ENCODE measurements around the gene CD180.

Gene CD180

DNA sequence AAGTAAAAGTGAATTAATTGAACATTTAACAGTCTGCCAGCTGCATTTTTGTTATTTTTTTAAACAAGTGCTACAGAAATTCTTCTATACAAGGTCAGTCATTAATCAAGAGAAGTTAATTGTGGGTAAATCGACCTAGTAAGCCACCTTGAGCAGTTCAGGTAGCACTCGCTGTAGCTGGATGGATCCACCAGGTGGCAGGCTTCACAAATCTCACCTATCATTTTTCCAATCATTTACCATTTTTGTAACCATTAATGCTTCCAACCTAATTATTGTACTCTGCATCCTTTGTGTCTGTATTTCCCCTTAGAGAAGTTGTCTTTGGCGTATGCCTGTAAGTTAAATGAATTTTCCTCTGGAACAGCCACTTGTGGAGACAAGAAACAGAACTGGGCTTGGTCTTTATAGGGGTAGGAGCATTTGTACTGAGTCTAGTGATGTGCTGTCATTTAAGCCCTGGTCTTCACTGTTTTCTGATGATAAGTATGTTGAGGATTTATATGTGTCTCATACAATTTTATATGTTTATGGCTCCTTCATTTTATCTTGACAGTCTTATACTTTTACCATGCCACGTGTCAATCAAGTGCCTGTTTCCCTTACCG lies 39.5 kb downstream of the CD180 start:
- no peak for DNase-seq

DNA sequence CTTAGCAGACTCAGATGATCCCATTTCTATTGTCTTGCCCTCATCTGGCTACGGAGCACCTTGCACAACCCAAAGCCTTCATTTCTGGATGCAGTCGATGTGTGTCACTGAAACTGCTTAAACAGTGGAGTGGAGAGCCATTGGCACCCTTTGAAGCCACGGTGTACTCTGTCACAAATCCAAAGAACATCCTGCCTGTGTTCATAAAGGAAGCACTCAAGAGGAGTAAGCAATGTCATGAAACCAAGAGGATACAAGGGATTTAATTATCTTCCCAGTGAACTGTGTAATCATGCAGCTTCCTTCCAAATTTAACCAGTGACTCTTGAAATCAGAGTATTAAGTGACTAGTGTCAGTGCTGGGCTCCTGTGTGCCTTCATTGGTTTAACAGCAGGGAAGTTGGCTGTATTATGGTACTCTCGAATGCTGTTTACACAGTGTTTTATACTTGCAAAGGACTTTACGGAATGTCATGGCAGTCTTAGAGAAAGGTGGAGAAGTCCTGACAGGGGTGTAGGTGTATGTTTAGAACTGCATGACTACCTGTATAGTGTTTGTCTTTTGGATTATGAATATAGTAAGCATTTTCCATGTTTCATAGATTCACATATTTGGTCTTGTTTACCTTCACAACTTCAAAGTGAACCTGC lies 41.9 kb downstream of the CD180 start:
- DNase-seq: no peak

DNA sequence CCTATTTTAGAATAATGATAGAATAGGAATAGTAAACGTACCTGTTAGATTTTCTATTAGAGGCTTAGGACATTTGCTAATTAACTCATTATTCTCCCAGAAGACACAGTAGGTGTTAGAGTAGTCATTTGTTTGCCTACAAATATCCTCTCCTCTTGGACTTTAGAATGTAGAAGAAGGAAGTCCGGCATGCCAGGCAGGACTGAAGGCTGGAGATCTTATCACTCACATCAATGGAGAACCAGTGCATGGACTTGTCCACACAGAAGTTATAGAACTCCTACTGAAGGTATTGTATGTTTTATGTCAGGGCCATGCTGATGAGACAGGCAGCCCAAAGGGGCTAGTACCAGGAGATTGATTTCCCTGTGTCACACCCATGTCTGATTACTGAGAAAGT lies 43.3 kb downstream of the CD180 start:
- DNase-seq: no peak

DNA sequence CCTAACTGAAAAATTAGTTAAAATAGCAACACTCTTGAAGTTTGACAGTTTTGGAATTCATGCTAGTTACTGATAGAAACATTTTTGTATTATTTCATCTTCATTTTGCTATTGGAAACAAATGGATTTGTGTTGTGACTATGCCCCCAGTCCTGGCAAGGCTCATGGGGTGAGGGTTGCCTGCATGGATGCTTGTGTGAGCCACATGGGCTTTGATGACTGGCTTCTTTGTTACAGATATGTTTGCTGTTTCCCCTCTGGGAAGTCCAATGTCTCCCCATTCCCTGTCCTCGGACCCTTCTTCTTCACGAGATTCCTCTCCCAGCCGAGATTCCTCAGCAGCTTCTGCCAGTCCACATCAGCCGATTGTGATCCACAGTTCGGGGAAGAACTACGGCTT lies 44.2 kb downstream of the CD180 start:
- no peak for DNase-seq

DNA sequence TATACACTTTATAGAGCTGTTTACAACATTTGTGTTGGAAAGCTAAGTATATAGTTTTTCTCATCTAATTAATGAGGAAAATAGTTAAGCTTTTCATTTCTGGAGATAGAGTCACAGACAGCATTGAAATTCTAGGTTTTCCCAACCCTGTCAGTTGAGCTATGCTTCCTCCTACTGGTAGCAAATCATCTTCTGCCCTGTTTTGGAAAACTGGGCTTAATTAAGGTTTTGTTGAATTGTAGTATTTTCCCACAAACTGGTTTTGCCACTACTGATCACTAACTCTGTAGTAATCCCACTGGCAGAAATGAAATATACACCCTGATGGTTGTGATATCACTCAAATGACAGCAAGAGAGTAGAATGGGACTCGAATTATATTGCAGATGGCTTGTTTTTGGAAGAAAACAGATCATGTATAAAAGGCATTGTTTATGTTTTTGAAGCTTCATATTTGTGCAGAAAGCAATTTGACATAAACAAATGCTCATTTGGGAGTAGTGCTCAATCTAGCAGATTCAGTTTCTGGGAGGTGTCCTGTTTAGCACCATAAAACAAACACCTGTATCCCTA lies 46.6 kb downstream of the CD180 start:
- DNase-seq: no peak

DNA sequence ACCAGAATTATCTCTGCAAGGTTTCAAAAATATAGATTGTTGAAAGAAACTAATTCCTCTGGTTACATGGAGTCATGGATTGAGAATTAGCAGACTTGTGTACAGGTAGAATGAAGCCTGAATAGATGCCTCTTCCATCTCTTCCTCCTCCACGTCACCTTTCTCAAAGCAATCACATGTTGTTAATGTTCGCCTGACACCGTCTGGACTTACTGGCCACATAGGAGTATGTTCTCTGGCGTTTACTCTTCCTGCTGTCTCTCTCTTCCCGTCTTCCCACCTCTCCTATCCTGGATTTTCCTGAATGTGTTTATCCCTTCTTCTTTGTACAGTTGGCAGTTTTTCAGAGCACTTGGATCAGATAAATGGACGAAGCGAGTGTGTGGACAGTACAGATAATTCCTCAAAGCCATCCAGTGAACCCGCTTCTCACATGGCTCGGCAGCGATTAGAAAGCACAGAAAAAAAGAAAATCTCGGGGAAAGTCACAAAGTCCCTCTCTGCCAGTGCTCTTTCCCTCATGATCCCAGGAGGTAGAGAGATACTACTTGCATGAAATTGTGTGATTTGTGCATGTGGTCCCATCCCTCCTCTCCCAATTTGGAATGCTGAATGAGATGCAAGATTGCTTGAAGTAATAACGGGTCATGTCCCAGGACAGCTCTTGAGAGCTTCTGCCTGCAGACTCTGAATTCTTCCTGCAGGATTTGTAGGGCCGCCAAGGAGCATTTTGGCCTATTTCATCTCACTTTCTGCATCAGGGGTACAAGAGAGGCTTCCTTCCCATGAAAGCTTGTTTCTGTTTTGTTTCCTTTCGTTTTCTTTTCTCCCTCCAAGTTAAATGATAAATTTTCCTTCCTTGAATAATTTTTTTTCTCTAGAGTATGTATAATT lies 47.3 kb downstream of the CD180 start:
- no peak for DNase-seq

DNA sequence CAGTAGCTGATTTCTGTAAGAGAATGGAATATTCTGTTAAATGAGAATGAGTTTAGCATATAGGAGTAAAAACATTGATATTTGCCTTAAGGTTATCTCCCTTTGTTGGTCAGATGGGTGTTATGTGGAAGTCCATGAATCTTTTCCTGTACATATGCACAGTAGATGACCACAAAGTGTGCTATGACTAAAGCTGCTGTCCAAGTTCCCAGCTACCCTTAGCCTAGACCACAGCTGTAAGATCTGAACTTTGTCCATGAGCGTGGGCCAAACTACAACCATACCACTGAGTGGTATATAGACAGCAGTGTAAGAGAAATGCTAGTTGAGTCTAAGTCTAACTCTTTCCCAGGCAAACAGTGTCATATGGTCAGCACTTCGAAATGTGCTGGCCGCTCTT lies 48.8 kb downstream of the CD180 start:
- DNase-seq: no peak

DNA sequence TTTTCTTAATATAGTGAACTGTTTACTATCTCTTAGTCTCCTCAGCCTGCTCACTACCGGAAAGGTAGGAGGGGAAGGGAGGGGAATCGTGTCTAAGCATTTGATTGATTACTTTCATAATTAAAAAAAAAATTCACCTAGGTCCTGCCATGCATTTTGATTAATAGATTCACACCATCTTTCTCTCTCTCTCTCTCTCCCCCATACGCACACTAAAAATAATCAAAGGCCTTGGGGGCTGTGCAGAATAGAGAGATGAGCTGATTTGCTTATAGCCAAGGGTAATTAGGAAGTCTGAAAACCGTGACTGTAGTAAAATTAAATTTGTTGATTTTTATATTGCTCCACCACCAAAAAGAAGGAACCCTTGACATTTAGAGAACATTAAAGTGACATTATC lies 49.6 kb downstream of the CD180 start:
- no peak for DNase-seq

DNA sequence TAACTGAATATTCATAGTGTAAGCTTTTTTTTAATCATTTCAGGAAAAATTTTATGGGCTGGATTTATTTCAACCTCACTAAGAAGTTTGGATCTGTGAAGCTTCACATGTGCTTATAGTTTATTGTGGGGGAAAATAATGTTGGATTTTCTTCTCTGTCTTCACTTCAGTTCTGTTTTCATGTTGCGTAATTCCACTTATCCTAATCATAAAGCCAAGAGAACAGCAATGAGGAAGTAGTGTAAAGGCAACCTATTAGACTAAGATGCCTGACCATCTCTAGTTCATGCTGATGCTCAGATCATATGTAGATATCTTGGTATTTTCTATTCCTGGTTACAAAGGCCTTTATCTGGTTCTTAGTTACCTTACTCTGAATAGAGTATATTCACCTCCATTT lies 50.0 kb downstream of the CD180 start:
- peak; percentile 17 for DNase-seq

DNA sequence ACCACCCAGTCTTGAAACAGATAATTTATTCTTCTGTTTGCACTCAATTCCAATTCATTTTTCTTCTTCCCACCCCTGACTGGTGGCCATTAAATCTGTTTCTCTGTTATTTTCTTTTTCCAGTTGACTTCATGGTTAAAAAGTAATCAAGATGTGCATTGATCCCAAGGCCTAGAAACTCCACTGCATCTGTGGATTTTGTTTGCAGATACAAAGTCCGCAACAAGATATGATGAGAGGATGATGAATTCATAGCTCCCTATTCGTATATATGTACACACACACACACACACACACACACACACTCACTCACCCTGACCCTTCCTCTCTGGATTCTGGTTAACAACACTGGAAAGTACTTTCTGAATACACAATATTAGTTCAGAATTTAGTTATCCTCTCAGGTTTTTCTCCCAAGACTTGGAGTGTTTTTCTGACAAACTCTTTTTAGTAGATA lies 52.4 kb downstream of the CD180 start:
- DNase-seq: no peak

DNA sequence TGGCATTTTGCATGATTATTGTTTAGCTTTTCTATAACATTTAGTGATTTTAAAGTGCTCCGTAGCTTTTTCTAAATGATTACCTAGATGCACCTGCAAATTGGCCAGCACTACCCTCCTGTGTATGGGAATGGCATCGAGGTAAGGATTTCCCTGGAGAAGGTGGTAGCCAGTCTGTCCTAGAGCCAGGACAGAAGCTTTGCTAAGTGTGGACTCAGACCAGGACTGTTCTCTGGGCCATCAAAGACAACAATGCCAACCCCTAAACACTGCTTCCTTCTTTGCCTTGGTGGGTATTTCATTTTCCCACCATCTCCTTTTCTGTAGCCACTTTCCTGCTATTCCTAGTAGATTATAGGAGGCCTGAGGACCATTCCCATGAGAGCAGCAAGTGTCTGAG lies 53.0 kb downstream of the CD180 start:
- no peak for DNase-seq

DNA sequence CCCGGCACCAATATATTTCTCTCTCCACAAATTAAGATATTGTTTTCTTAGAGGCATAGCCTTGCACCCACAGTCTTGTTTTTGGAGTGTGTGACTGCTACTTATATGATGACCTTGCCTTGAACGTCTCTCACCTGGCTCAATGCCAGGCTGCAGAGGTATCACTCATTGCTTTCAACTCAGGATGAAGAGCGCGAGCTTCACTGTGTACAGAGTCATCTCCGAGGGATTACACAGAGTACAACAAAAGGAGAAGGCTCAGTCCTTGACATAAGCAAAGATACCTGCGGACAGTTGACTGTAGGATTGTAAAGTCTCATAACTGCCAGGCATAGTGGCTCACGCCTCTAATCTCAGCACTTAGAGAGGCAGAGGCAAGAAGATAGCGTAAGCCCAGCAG lies 53.8 kb downstream of the CD180 start:
- no peak for DNase-seq

DNA sequence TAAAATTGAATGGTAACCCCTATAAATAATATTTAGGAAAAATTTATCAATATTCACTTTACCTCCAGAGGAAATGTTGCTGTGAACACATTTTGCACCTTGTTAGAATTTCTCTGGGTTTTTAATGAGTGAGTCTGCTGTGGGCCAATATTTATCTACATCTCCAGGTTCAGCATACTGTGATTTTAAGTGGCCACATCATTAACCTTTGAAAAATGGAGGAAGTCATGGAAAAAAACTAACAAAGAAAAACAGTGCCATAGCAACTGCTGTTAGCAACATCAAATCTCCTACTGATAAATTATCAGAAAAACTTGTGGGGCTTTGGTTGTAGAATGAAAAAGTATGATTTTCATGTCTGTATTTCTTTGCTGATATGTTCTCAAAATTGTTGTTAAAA lies 55.0 kb downstream of the CD180 start:
- DNase-seq: no peak

DNA sequence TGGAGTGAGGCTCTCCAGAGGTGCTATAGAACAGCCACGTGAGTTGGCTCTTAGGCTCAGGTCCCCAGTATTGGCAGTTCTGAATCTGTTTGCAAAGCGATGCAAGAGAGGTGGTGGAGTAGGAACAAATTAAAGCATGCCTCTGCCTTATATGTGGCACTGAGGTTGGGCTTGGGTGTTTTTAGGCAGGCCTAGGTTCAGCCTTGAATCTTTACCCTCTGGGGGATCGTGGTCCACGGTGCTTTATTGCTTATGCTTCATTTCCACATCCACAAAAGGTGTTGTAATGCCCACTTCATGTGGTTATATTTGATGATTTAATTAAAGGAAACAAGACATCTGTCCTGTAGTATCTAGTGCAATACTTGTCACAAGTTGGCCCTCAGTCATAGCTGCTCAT lies 56.2 kb downstream of the CD180 start:
- DNase-seq: no peak

DNA sequence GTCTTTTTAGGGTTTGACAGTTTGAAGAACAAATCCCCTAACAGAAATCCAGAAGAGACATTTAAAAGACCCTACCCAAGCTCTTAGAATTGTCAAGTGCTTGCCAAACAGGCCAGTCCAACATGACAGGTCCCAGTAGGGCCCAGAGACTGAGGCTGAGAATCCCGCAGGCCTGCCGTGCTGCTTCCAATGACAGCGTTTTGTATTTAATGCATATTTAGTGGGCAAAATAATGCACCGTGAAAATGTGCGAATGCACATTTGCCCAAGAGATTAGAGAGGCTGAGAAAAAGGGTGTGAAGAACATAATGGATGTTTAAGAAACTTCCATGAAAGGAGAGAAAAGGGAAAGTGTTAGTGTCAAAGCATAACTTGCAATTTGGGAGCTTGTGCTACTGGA lies 57.6 kb downstream of the CD180 start:
- no peak for DNase-seq

DNA sequence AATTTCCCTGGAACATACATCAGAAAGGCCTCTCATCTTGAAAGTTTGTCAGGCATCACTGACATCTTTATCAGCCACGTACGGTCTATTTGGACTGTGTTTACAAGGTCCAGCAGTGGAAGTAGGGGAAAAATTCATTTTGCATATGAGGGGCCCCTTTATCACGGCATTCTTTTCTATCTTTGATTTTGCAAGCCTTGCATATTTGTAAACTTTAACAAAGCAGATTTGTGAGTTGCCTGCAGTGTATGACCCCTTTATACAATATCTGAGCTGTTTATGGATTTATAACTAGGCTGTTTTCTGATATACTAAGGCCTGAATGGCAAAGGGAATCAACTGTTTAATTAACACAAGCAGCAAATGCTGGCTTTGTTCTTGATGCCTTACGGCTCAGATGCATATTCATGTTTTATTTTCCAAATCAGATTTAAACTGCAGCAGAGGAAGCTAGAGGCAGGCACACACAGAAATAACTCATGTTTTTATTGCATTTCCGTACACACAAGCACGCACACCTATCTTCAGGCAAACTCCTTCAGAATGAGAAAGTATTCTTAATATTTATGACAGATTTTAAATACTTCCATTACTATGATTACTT lies 61.1 kb downstream of the CD180 start:
- no peak for DNase-seq

DNA sequence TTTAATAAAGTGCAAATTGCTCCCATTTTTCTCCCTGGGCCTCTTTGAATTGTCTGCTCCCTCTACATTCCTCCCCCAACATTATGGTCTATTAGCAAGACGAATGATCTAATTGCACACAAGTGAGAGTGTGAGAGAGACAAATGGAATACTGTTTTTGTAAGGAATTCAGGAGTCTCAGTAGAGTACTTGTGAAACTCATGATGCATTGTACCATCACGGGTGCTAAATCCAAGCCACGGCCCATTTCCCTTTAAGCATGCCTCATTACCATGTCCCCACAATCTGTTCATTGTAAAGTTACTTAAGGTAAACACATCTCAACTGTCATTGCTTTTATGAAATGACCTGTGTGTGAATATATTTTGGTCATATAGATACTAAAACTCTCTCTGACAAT lies 62.8 kb downstream of the CD180 start:
- DNase-seq: no peak

DNA sequence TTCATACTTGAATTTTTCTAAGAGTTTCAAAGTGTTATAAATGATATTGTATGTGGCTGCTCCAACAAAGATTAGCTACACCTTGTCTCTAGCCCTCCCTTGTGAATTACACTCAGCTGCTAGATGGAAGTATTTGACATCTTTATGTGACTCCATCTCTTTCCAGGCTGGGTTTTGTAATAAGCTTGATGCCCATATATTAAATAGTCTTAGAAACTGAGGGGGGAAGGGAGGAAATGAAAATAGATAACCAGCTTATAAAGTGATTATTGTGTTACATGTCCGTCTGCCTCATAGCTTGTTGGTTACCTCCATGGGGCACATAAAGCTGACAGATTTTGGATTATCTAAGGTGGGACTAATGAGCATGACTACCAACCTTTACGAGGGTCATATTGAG lies 63.4 kb downstream of the CD180 start:
- DNase-seq: no peak

DNA sequence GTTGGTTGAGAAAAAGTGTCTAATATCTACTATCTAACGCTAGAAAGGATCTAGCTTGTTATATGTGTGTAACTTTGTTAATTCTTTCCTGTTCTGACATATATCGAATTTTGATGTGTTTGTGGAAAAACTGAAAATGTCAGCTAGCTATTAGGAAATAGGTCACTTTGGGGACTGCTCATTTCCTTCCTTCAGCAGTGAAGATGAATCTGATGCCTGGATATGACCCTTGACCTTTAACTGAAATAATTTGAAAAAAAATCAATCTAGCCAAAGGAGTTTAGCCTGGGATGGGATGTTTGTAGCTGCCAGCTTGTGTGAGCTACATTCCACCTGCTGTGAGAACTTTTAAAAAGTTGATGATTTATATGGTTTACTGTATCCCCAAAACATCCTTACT lies 66.8 kb downstream of the CD180 start:
- DNase-seq: no peak
